ENCODE measurements around the gene C22orf23. TPM values are rescaled to one million over a fixed set of nuclear protein-coding genes. Genes with fewer than 3 reads are reported as not detected.

C22orf23 gene
- total and polyA plus RNA-seq, 11 donors: 0.16 to 0.80 (median 0.44) TPM; not detected in 2

- Histone ChIP-seq H3K27me3 (no peaks in the 10 kb centered on the region), H3K4me3 (no peak overlapping the region), H3K4me1 (peaks cover 0 to 8% (median 0%) of the 10 kb centered on the region in 12 donors), H3K36me3 (no peaks in the 10 kb centered on the region), H3K9me3 (no peaks in the 10 kb centered on the region), H3K27ac (peak overlapping the region in 1 of 12 donors; percentile 57)
- intact Hi-C loops (cut with DNase I): no loop called here
- DNase-seq (no peak), ATAC-seq (peak in 2 of 4 donors; percentile 5 to 13)
- 63 to 74% (median 71%) methylated on average over 7 of the region's 7 CpGs for whole genome bisulfite sequencing, 4 donors
- TF ChIP-seq CTCF (IDR thresholded peaks at IDR 0.05) (no peak), POLR2A (IDR thresholded peaks at IDR 0.05) (no peak)
Observed at GRCh38 chr22:37998543-37998942, 45.1 kb upstream of the C22orf23 start.

GRCh38 chr22:37996515-37997246 lies 43.3 kb upstream of the C22orf23 start:
- DNase-seq (no peak), ATAC-seq (peak in 1 of 4 donors; percentile 4)
- Histone ChIP-seq H3K4me1 (peaks cover 0 to 8% (median 0%) of the 10 kb centered on the region in 12 donors), H3K27me3 (no peaks in the 10 kb centered on the region), H3K4me3 (no peak overlapping the region), H3K9me3 (no peaks in the 10 kb centered on the region), H3K27ac (no peak overlapping the region), H3K36me3 (no peaks in the 10 kb centered on the region)
- WGBS, 4 donors: 68 to 91% (median 90%) methylated on average over 3 to 8 of the region's 8 CpGs
- intact Hi-C loops (cut with DNase I): no loop called here
- TF ChIP-seq CTCF (IDR thresholded peaks at IDR 0.05) (no peak), POLR2A (IDR thresholded peaks at IDR 0.05) (no peak)

GRCh38 chr22:37996079-37996478 lies 42.7 kb upstream of the C22orf23 start:
- 47 to 82% (median 57%) methylated on average over 2 to 4 of the region's 4 CpGs for WGBS, 4 donors
- ATAC-seq: peak in 1 of 4 donors; percentile 13

More at GRCh38 chr22:37996079-37996478, 42.7 kb upstream of the C22orf23 start:
- Histone ChIP-seq H3K9me3 (no peaks in the 10 kb centered on the region), H3K36me3 (no peaks in the 10 kb centered on the region), H3K27me3 (no peaks in the 10 kb centered on the region), H3K27ac (no peak overlapping the region), H3K4me1 (peaks cover 0 to 8% (median 0%) of the 10 kb centered on the region in 12 donors), H3K4me3 (no peak overlapping the region)
- intact Hi-C loops (cut with DNase I): no loop called here
- TF ChIP-seq CTCF (IDR thresholded peaks at IDR 0.05) (no peak), POLR2A (IDR thresholded peaks at IDR 0.05) (no peak)
- no peak for DNase-seq

Measured in heart left ventricle (tissue), 16 donors.